HepG2 (cell line): ENCODE data around the gene SPATA21. TPM values are rescaled to one million over a fixed set of nuclear protein-coding genes. Genes with fewer than 3 reads are reported as not detected.
A peak's percentile ranks its signal among the peaks of the same experiment; 100 is the strongest.

Experiments
- ETV6 ChIP-seq: sonication (generic); formaldehyde crosslinking; conservative IDR thresholded peaks from 2 replicates; pipeline ENCODE4 v1.4.0; 2020; ENCODE audit warnings: missing genetic modification reagents
- FOXA1 ChIP-seq, 2 experiments: fragments of 450-650 bp in 1 of 2; sonication (generic) in 1 of 2; formaldehyde crosslinking in 1 of 2; IDR thresholded peaks; 2 replicates each; pipeline versions ENCODE4 v1.4.0 to v1.6.1; 2016 to 2020; ENCODE audit warnings: missing genetic modification reagents in 1 of 2
- FOXJ3 ChIP-seq: sonication (generic); formaldehyde crosslinking; IDR thresholded peaks from 2 replicates; pipeline ENCODE4 v1.4.0; 2020; ENCODE audit warnings: missing genetic modification reagents, mild to moderate bottlenecking, borderline replicate concordance
- GATA4 ChIP-seq: sonication (generic); IDR thresholded peaks from 2 replicates; pipeline ENCODE4 v1.6.1; 2016; ENCODE audit warnings: antibody characterized with exemption, low read depth, borderline replicate concordance
- MED8 ChIP-seq: sonication (generic); formaldehyde crosslinking; IDR thresholded peaks from 2 replicates; pipeline ENCODE4 v1.8.1; 2023; ENCODE audit warnings: mild to moderate bottlenecking, missing genetic modification reagents; ENCODE audit not compliant: insufficient replicate concordance
- NCOA1 ChIP-seq: sonication (generic); formaldehyde crosslinking; IDR thresholded peaks from 2 replicates; pipeline ENCODE4 v1.9.0; 2021; ENCODE audit warnings: missing genetic modification reagents
- NFYC ChIP-seq: IDR thresholded peaks from 2 replicates; pipeline ENCODE4 v1.6.1; 2016; ENCODE audit warnings: missing genetic modification reagents, missing compliant biosample characterization
- RAD51 ChIP-seq: fragments of 450-650 bp; IDR thresholded peaks from 2 replicates; pipeline ENCODE4 v1.6.1; 2016; ENCODE audit warnings: borderline replicate concordance
- SATB2 ChIP-seq: sonication (generic); formaldehyde crosslinking; IDR thresholded peaks from 2 replicates; pipeline ENCODE4 v1.5.0; 2020; ENCODE audit warnings: missing genetic modification reagents
- STAG1 ChIP-seq: sonication (generic); formaldehyde crosslinking; IDR thresholded peaks from 2 replicates; pipeline ENCODE4 v1.4.0; 2020; ENCODE audit warnings: missing genetic modification reagents
- ZNF136 ChIP-seq: sonication (generic); formaldehyde crosslinking; IDR thresholded peaks from 2 replicates; pipeline ENCODE4 v1.8.1; 2022; ENCODE audit warnings: low read depth, mild to moderate bottlenecking, moderate library complexity, missing genetic modification reagents
- ZNF20 ChIP-seq: sonication (generic); formaldehyde crosslinking; IDR thresholded peaks from 2 replicates; pipeline ENCODE4 v1.4.0; 2020; ENCODE audit warnings: mild to moderate bottlenecking, moderate library complexity, missing genetic modification reagents
- ZNF256 ChIP-seq: sonication (generic); formaldehyde crosslinking; conservative IDR thresholded peaks from 2 replicates; pipeline ENCODE4 v1.4.0; 2020; ENCODE audit warnings: missing genetic modification reagents
- ZNF260 ChIP-seq: sonication (generic); formaldehyde crosslinking; IDR thresholded peaks from 2 replicates; pipeline ENCODE4 v1.4.0; 2020; ENCODE audit warnings: missing genetic modification reagents, low read depth, mild to moderate bottlenecking, borderline replicate concordance
- ZNF382 ChIP-seq: sonication (generic); formaldehyde crosslinking; IDR thresholded peaks from 2 replicates; pipeline ENCODE4 v1.5.0; 2020; ENCODE audit warnings: missing genetic modification reagents, mild to moderate bottlenecking, borderline replicate concordance
- ZNF558 ChIP-seq: sonication (generic); formaldehyde crosslinking; IDR thresholded peaks from 2 replicates; pipeline ENCODE4 v1.9.0; 2022; ENCODE audit warnings: mild to moderate bottlenecking, missing genetic modification reagents, borderline replicate concordance
- ZNF567 ChIP-seq: sonication (generic); formaldehyde crosslinking; IDR thresholded peaks from 2 replicates; pipeline ENCODE4 v1.8.1; 2023; ENCODE audit warnings: mild to moderate bottlenecking, missing genetic modification reagents, borderline replicate concordance
- polyA plus RNA-seq, 8 experiments: library from polyadenylated mRNA; depleted of rRNA in 3 of 8; stranded (reverse) in 7 of 8; unstranded in 1 of 8; fragments of >200 nt; fragmentation: Illumina TruSeq in 4 of 8; extraction: Trizol in 4 of 8; gene quantifications; 2 replicates each; pipeline versions ENCODE4 v1.2.1 to v1.2.3, GENCODE V29; 2011 to 2016; ENCODE audit warnings: low read depth in 4 of 8, missing spikeins in 1 of 8, mixed read lengths in 1 of 8; ENCODE audit not compliant: insufficient read depth in 1 of 8
- total RNA-seq, 5 experiments: library from RNA; depleted of rRNA; stranded (reverse); fragments of >200 nt; fragmentation: Illumina TruSeq; extraction: Trizol; gene quantifications; 2 replicates each; pipeline ENCODE4 v1.2.3, GENCODE V29; 2016; ENCODE audit warnings: low read depth in 1 of 5
- TF ChIP-seq, protein P1 (sequence below): sonication (generic); formaldehyde crosslinking; IDR thresholded peaks from 2 replicates; pipeline ENCODE4 v1.5.0; 2020; ENCODE audit warnings: mild to moderate bottlenecking, missing genetic modification reagents
- TF ChIP-seq, protein P2 (sequence below): sonication (generic); formaldehyde crosslinking; IDR thresholded peaks from 2 replicates; pipeline ENCODE4 v1.5.1; 2020; ENCODE audit warnings: mild to moderate bottlenecking, missing genetic modification reagents, borderline replicate concordance
- TF ChIP-seq, protein P3 (sequence below): IDR thresholded peaks from 2 replicates; pipeline ENCODE4 v1.6.1; 2012; ENCODE audit warnings: low read depth, low read length, improper control_type of control experiment
- TF ChIP-seq, protein P4 (sequence below): sonication (generic); formaldehyde crosslinking; IDR thresholded peaks from 2 replicates; pipeline ENCODE4 v1.8.0; 2022; ENCODE audit warnings: missing genetic modification reagents, low read depth, mild to moderate bottlenecking, borderline replicate concordance
- TF ChIP-seq, protein P5 (sequence below): IDR thresholded peaks from 2 replicates; pipeline ENCODE4 v1.6.1; 2018; ENCODE audit warnings: missing genetic modification reagents

SPATA21 gene
- total and polyA plus RNA-seq, 2 of the 13 experiments (the other 11 are each of a cell fraction or from before 2014, with no cell fraction given) = 0.80 to 1.4 TPM

DNA sequence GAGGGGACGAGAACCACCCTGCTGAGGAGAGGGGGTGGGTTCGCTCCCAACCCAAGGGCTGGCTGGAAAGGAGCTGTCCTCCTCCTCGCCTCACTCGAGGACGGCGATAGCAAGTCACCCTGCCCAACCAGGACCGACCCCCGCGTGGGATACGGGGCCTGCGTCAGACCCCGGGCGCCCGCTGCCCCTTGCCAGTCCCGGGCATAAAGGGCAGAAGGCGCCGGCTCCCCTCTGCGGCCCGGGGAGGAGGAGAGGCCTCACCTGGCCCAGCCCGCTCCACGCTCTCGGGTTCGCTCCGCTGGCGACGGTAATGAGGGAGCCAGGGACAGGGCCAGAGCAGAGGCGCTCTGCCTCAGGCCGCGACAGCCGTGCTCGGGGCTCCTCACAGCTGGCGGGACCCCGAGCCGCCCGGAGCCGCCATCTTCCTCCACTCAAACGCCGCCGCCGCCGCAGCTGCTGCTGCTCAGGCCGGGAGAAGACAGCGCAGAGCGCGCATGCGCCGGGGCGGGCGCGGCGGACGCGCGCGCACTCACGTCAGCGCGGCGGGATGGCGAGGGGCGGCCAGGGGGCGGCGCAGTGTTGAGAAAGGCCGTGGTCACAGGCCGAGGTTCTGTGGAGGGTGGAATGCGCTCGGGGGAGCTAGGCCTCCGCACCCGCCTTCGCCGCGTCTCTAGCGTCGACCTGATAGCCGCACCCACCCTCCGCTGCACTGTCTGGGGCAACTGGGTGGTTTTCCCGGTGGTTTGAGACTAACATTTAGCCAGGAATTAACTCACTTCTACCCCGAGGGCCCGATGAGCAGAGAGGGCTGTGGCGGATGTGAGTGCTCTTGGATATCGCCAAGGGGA lies 85.0 kb downstream of the SPATA21 start, which contains the start of gene FBXO42 (continued):
- TF ChIP-seq ZNF558 (CRISPR knock-in tag) = no peak
- TF ChIP-seq, protein P1, sequence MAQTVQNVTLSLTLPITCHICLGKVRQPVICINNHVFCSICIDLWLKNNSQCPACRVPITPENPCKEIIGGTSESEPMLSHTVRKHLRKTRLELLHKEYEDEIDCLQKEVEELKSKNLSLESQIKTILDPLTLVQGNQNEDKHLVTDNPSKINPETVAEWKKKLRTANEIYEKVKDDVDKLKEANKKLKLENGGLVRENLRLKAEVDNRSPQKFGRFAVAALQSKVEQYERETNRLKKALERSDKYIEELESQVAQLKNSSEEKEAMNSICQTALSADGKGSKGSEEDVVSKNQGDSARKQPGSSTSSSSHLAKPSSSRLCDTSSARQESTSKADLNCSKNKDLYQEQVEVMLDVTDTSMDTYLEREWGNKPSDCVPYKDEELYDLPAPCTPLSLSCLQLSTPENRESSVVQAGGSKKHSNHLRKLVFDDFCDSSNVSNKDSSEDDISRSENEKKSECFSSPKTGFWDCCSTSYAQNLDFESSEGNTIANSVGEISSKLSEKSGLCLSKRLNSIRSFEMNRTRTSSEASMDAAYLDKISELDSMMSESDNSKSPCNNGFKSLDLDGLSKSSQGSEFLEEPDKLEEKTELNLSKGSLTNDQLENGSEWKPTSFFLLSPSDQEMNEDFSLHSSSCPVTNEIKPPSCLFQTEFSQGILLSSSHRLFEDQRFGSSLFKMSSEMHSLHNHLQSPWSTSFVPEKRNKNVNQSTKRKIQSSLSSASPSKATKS = no peak
- TF ChIP-seq, protein P2, sequence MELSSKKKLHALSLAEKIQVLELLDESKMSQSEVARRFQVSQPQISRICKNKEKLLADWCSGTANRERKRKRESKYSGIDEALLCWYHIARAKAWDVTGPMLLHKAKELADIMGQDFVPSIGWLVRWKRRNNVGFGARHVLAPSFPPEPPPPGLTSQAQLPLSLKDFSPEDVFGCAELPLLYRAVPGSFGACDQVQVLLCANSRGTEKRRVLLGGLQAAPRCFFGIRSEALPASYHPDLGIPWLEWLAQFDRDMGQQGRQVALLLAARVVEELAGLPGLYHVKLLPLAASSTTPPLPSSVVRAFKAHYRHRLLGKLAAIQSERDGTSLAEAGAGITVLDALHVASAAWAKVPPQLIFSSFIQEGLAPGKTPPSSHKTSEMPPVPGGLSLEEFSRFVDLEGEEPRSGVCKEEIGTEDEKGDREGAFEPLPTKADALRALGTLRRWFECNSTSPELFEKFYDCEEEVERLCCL (CRISPR knock-in tag) = no peak
- peak; percentile 52; the same call in 1 of the 2 replicates for TF ChIP-seq GATA4
- TF ChIP-seq ZNF382 = no peak
- TF ChIP-seq NCOA1 (CRISPR knock-in tag) = peak; percentile 74; the same call in 1 of the 2 replicates
- no peak; the same call in 1 of the 2 replicates for TF ChIP-seq ZNF256
- TF ChIP-seq, protein P3, sequence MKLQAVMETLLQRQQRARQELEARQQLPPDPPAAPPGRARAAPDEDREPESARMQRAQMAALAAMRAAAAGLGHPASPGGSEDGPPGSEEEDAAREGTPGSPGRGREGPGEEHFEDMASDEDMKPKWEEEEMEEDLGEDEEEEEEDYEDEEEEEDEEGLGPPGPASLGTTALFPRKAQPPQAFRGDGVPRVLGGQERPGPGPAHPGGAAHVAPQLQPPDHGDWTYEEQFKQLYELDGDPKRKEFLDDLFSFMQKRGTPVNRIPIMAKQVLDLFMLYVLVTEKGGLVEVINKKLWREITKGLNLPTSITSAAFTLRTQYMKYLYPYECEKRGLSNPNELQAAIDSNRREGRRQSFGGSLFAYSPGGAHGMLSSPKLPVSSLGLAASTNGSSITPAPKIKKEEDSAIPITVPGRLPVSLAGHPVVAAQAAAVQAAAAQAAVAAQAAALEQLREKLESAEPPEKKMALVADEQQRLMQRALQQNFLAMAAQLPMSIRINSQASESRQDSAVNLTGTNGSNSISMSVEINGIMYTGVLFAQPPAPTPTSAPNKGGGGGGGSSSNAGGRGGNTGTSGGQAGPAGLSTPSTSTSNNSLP = no peak
- 0 out of 2 replicates have a peak, but pooled peaks have one; percentile 59 for TF ChIP-seq ZNF260
- TF ChIP-seq ZNF567 (CRISPR knock-in tag) = no peak
- TF ChIP-seq ZNF136 (CRISPR knock-in tag) = no peak
- 0 out of 2 replicates have a peak, but pooled peaks have one; percentile 11 for TF ChIP-seq NFYC (CRISPR knock-in tag)
- TF ChIP-seq FOXJ3 = 0 out of 2 replicates have a peak, but pooled peaks have one; percentile 26
- TF ChIP-seq, protein P4, sequence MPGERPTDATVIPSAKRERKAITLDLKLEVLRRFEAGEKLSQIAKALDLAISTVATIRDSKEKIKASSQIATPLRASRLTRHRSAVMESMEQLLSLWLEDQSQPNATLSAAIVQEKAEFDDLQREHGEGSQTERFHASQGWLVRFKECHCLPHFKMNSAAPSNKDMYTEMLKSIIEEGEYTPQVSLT (CRISPR knock-in tag) = no peak
- TF ChIP-seq ZNF20 (CRISPR knock-in tag) = no peak
- no peak for TF ChIP-seq RAD51
- peak; percentile 19; the same call in 1 of the 2 replicates for TF ChIP-seq STAG1 (CRISPR knock-in tag)
- peak; percentile 91 for TF ChIP-seq ETV6 (CRISPR knock-in tag)
- no peak for TF ChIP-seq MED8
- TF ChIP-seq SATB2 (CRISPR knock-in tag) = peak; percentile 50; the same call in 1 of the 2 replicates
- no peak for TF ChIP-seq FOXA1 (IDR thresholded peaks at IDR 0.05)
- TF ChIP-seq FOXA1 (CRISPR knock-in tag; IDR thresholded peaks at IDR 0.05) = peak; percentile 25; the same call in 1 of the 2 replicates
- TF ChIP-seq, protein P5, sequence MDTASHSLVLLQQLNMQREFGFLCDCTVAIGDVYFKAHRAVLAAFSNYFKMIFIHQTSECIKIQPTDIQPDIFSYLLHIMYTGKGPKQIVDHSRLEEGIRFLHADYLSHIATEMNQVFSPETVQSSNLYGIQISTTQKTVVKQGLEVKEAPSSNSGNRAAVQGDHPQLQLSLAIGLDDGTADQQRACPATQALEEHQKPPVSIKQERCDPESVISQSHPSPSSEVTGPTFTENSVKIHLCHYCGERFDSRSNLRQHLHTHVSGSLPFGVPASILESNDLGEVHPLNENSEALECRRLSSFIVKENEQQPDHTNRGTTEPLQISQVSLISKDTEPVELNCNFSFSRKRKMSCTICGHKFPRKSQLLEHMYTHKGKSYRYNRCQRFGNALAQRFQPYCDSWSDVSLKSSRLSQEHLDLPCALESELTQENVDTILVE (CRISPR knock-in tag) = peak; percentile 43; the same call in 1 of the 2 replicates
